22Rv1 (cell line): ENCODE measurements around the gene CALML6.

Source experiments
- H3K27ac ChIP-seq: fragments of 450-650 bp; 2 replicates; pipeline ENCODE4 v1.5.1; 2017
- CTCF ChIP-seq: fragments of 450-650 bp; IDR thresholded peaks from 2 replicates; pipeline ENCODE4 v1.5.1; 2017; ENCODE audit warnings: mild to moderate bottlenecking
- ZFX ChIP-seq: fragments of 450-650 bp; IDR thresholded peaks from 2 replicates; pipeline ENCODE4 v1.6.1; 2017; ENCODE audit warnings: antibody characterized with exemption, borderline replicate concordance

CALML6 gene

GRCh38 chr1:1914971-1915692, at the start of gene CALML6:
Gene CALML6, plus strand, starts transcription at chr1:1915260. Its CDS starts 21 bp downstream, at chr1:1915281.
- H3K27ac ChIP-seq = no peak within 1 kb of the TSS

GRCh38 chr1:1867164-1867563, 47.9 kb upstream of the CALML6 start:
- no peak overlapping the region for H3K27ac ChIP-seq
- TF ChIP-seq ZFX (no peak), CTCF (no peak)

More at GRCh38 chr1:1914971-1915692, at the start of gene CALML6:
- no peak for TF ChIP-seq ZFX

GRCh38 chr1:1869469-1869868, 45.6 kb upstream of the CALML6 start:
- TF ChIP-seq ZFX (no peak), CTCF (no peak)

GRCh38 chr1:1872329-1872994, 42.6 kb upstream of the CALML6 start:
- no peak overlapping the region for H3K27ac ChIP-seq
- no peak for TF ChIP-seq CTCF
- no peak for TF ChIP-seq ZFX

More at GRCh38 chr1:1869469-1869868, 45.6 kb upstream of the CALML6 start:
- H3K27ac ChIP-seq = no peak overlapping the region

GRCh38 chr1:1873186-1873585, 41.9 kb upstream of the CALML6 start:
- no peak for TF ChIP-seq CTCF
- TF ChIP-seq ZFX = no peak
- H3K27ac ChIP-seq = no peak overlapping the region

- H3K27ac ChIP-seq = no peak overlapping the region
- no peak for TF ChIP-seq ZFX
- no peak for TF ChIP-seq CTCF
Measured at GRCh38 chr1:1874901-1875300, 40.2 kb upstream of the CALML6 start.

- TF ChIP-seq CTCF = no peak
- TF ChIP-seq ZFX = no peak
- no peak overlapping the region for H3K27ac ChIP-seq
Measured at GRCh38 chr1:1875932-1876331, 39.1 kb upstream of the CALML6 start.
